Stimulated activated CD4-positive, alpha-beta T cell treated with anti-CD3 and anti-CD28 coated beads, TNF-alpha, amount 100 ng/mL, for 48 hours (primary cell): ENCODE results near the gene UTP11.

Experiments used
- DNase-seq, 3 donors: peaks; one replicate each; pipeline ENCODE4 v3.0.0-alpha.2; 2020; ENCODE audit warnings: low read depth in 3 of 3

The UTP11 gene

DNA sequence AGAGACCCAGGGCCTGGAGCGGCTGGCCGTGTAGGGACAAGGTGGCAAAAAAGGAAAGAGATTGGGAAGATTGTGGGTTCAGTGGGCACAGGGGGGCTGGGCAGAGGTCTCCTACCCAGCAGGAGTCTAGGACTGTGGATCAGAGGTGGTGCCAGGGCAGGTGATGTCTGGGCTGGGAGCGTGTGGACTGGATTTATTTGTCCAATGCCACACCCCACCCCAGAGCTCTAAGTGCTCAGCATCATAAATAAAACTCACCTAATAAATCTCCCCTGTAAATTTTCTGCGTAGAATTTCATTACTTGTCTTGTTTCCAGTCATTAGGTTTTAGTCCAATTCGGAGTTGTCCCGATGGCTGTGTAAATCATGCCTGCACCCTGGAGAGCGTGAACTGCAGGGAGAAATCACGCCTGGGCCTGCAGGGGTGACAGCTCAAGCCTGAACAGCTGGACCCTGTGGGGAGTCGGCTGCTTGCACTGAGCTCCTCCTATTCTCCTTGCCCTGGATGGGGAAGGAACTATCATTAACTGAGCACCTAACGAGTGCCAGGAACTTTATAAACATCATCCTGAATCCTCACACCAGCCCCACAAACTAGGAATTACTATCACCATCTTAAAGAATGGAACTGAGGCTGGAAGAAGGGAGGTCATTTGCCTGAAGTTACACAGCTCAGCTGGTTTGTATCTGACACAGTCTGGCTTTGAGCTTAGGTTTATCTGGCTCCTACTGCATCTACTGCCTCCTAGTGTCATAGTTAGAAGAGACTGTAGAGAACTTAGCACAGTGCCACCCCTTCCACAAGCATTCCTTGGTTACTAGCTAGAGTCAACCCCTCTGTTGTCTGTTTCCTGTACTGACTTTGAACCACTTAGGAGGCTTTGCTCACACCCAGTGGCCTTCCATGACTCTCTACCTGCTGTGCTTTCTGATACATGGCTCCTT, 59.0 kb downstream of the UTP11 start:
- DNase-seq = no peak

DNA sequence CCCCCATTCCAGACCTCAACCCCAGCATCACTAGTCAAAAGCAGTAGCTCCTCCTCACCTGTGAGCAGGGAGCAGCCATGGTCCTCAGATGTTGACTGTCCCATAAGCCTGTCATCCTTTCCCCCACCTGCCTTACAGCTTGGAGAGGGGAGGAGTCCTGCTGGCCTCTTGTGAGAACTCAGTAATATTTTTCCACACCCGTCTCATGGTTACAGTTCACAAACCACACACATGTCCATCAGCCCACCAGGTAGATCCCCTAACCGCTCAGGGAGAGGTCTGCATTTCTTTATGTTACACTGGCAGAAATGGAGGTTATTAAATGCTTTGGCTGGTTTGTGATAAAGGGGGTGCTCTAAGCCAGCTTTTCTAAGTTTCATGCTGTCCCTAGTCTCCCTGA, 60.3 kb downstream of the UTP11 start:
- no peak for DNase-seq

DNA sequence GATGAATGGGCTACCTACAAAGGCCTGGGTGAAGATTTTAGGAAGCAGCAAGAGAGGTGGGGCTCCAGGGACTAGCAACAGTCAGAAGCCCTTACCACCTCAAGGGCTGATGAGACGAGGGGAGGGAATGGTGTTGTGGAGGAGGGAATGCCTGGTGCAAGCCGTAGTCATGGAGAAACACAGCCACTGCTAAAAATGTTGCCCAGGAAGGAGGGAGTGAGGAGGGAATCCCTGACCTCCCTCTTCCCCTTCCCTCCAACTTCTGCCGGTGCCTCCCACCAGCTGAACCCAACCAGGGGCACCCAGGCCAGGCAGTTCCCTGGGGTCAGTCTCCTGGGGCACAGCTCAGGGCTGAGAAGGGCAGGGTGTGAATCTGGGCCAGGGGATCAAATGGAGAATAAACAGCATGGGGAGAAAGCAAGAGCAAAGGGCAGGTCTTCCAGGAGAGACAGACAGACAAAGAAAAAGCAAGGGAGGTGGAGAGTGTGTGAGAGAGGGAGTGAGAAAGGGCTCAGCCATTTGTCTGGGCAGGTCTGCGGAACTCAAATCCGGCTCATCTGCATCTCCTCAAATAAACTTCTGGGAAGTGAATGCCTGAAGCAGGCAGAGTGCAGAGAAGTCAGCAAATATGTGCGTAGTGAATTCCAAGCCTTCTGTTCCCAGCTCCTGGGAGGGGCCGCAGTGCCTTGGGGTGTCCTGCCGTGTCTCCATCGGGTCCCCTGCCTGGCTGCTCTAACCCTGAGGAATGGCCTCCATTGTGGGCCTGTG, 61.2 kb downstream of the UTP11 start:
- DNase-seq = no peak

DNA sequence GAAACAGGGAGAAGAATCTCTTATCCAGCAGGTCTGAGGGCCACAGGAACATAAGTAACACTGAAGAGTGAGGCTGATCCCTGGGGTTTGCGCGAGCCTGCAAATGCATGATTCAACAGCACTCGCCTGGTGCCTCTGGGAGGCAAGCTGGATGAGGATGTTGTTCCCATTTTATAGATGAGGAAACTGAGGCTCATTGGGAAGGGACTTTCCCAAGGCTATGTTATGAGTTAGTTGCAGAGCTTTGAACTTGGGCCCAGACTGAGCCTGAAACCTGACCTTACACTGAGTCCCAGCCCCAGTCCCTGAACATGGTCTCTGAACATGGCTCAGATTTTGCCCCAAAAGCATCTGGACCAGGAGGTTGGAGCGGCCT, 61.8 kb downstream of the UTP11 start:
- DNase-seq = no peak
